ENCODE results near the gene BRCA1. TPM values are rescaled to one million over a fixed set of nuclear protein-coding genes. Genes with fewer than 3 reads are reported as not detected.
A peak's percentile ranks its signal among the peaks of the same experiment; 100 is the strongest.

The BRCA1 gene
- total RNA-seq, 1 donor from 2014 or later, result 0.85 TPM

GRCh38 chr17:43026595-43026994 lies 98.6 kb downstream of the BRCA1 start:
- intact Hi-C loops (cut with DNase I), result loop anchor here (10.0 kb wide), 1 partner anchor 458 kb away; the partner anchor contains the start of gene DHX8
- no peaks in the 10 kb centered on the region for H3K9me3 ChIP-seq
- no peaks in the 10 kb centered on the region for H3K36me3 ChIP-seq
- TF ChIP-seq CTCF (IDR thresholded peaks at IDR 0.05), result no peak
- no peak overlapping the region for H3K4me3 ChIP-seq
- peaks cover 0 to 9% of the 10 kb centered on the region in 2 donors for H3K4me1 ChIP-seq
- peak overlapping the region; percentile 43 to 52 for H3K27ac ChIP-seq
- H3K27me3 ChIP-seq, result no peaks in the 10 kb centered on the region
- no peak for DNase-seq (ENCODE audit: low spot score in 2 of 2)

GRCh38 chr17:43025766-43026537 lies 99.2 kb downstream of the BRCA1 start:
- Histone ChIP-seq H3K27me3 (no peaks in the 10 kb centered on the region), H3K9me3 (no peaks in the 10 kb centered on the region), H3K27ac (peak overlapping the region; percentile 43 to 52), H3K4me3 (peak overlapping the region; percentile 50 to 76), H3K36me3 (no peaks in the 10 kb centered on the region), H3K4me1 (peaks cover 0 to 9% of the 10 kb centered on the region in 2 donors)
- DNase-seq (ENCODE audit: low spot score in 2 of 2), result no peak
- intact Hi-C loops (cut with DNase I), result loop anchor here (1.0 to 10.0 kb wide), 6 partner anchors 27 to 459 kb away; partner anchors contain the start of genes BRCA1, DHX8, RPL27 and TMEM106A
- no peak for TF ChIP-seq CTCF (IDR thresholded peaks at IDR 0.05)

GRCh38 chr17:43025290-43025657 lies 99.9 kb downstream of the BRCA1 start:
- Histone ChIP-seq H3K27ac (peak overlapping the region; percentile 8 to 52), H3K36me3 (no peaks in the 10 kb centered on the region), H3K9me3 (no peaks in the 10 kb centered on the region), H3K4me3 (peak overlapping the region; percentile 50 to 76), H3K27me3 (no peaks in the 10 kb centered on the region), H3K4me1 (peaks cover 0 to 14% of the 10 kb centered on the region in 2 donors)
- no peak for TF ChIP-seq CTCF (IDR thresholded peaks at IDR 0.05)
- DNase-seq (ENCODE audit: low spot score in 2 of 2), result no peak
- intact Hi-C loops (cut with DNase I), result loop anchor here (1.0 to 10.0 kb wide), 6 partner anchors 26 to 460 kb away; partner anchors contain the start of genes BRCA1, DHX8, RPL27 and TMEM106A

- peaks cover 0 to 21% of the 10 kb centered on the region in 2 donors for H3K4me1 ChIP-seq
- H3K27me3 ChIP-seq, result no peaks in the 10 kb centered on the region
- intact Hi-C loops (cut with DNase I), result loop anchor here (1.0 to 10.0 kb wide), 7 partner anchors 26 to 460 kb away; partner anchors contain the start of genes BRCA1, DHX8, RPL27 and TMEM106A
- peak; percentile 77 to 95 for DNase-seq (ENCODE audit: low spot score in 2 of 2)
- H3K27ac ChIP-seq, result peak within 1 kb of the TSS; percentile 64 to 76
- H3K9me3 ChIP-seq, result no peaks in the 10 kb centered on the region
- H3K4me3 ChIP-seq, result peak within 1 kb of the TSS; percentile 50 to 76
- TF ChIP-seq CTCF (IDR thresholded peaks at IDR 0.05), result peak; percentile 74 to 89 (median 82)
- H3K36me3 ChIP-seq, result no peaks in the 10 kb centered on the region
Observed at GRCh38 chr17:43024407-43025289, 100.5 kb downstream of the BRCA1 start, which contains the start of gene RND2. Gene RND2 (plus strand): TSS chr17:43025231. CDS start chr17:43025348, 117 bp downstream.

- TF ChIP-seq CTCF (IDR thresholded peaks at IDR 0.05), result no peak
- H3K27ac ChIP-seq, result peak within 1 kb of the TSS; percentile 73 to 90
- H3K4me1 ChIP-seq, result peaks cover 0 to 21% of the 10 kb centered on the region in 2 donors
- no peaks in the 10 kb centered on the region for H3K27me3 ChIP-seq
- DNase-seq (ENCODE audit: low spot score in 2 of 2), result peak in 1 of 2 donors; percentile 83
- intact Hi-C loops (cut with DNase I), result loop anchor here (1.0 to 10.0 kb wide), 2 partner anchors 149 to 463 kb away; partner anchors contain the start of genes DHX8 and NBR1
- peak within 1 kb of the TSS; percentile 78 to 82 for H3K4me3 ChIP-seq
- peaks cover 5 to 14% of the 10 kb centered on the region in 2 donors for H3K36me3 ChIP-seq
- H3K9me3 ChIP-seq, result no peaks in the 10 kb centered on the region
Observed at GRCh38 chr17:43021741-43022512, 103.2 kb downstream of the BRCA1 start, which contains the start of gene VAT1. Gene VAT1 (minus strand): TSS chr17:43022385. CDS start chr17:43022322, 63 bp downstream.
